SU-DHL-6 (cell line): ENCODE measurements around the gene NT5C2.

Experiments
- CTCF ChIP-seq: fragments of 200-600 bp; sonication (generic); IDR thresholded peaks from one replicate; pipeline ENCODE4 v1.5.1; 2017; ENCODE audit warnings: antibody characterized with exemption, mild to moderate bottlenecking, low read length, moderate library complexity; ENCODE audit not compliant: insufficient read depth, poor library complexity, severe bottlenecking
- EZH2phosphoT487 ChIP-seq: fragments of 200-600 bp; sonication (generic), shearing (Covaris generic); conservative IDR thresholded peaks from 2 replicates; pipeline ENCODE4 v1.6.1; 2018; ENCODE audit warnings: mild to moderate bottlenecking, antibody characterized with exemption, low read length, moderate library complexity, mixed read lengths

DNA sequence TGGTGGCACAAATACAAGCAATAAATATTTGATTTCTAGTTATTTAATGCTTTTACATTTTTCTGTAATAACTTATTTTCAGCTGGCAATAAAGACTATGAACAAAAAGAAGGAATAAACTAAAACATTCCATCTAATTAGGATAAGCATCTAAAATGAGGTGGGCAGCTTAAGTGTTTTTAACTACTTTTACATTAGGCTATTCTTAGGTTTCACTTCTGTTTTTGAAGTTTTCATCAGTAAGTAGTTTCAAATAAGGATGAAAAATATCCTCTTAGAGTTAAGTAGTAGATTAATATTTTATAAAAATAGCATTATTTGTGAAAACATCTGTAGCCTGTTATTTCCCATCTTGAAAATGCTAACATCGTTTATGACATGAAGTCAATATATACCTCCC, 15.9 kb downstream of the NT5C2 start:
- no peak for TF ChIP-seq CTCF
- no peak for TF ChIP-seq EZH2phosphoT487
